NOMO-1 treated with dmso at 0.1 percent for 144 hours (cell line): ENCODE results near the gene DNAJB6.
A peak's percentile ranks its signal among the peaks of the same experiment; 100 is the strongest.

Experiments
- DNase-seq: peaks from one replicate; lab custom pipeline; 2025; ENCODE audit not compliant: unreplicated experiment; lab: John Stamatoyannopoulos, UW

Gene DNAJB6

GRCh38 chr7:157425137-157425731 lies 88.4 kb downstream of the DNAJB6 start:
- no peak for DNase-seq

- no peak for DNase-seq
Observed at GRCh38 chr7:157425761-157426160, 89.0 kb downstream of the DNAJB6 start.

DNA sequence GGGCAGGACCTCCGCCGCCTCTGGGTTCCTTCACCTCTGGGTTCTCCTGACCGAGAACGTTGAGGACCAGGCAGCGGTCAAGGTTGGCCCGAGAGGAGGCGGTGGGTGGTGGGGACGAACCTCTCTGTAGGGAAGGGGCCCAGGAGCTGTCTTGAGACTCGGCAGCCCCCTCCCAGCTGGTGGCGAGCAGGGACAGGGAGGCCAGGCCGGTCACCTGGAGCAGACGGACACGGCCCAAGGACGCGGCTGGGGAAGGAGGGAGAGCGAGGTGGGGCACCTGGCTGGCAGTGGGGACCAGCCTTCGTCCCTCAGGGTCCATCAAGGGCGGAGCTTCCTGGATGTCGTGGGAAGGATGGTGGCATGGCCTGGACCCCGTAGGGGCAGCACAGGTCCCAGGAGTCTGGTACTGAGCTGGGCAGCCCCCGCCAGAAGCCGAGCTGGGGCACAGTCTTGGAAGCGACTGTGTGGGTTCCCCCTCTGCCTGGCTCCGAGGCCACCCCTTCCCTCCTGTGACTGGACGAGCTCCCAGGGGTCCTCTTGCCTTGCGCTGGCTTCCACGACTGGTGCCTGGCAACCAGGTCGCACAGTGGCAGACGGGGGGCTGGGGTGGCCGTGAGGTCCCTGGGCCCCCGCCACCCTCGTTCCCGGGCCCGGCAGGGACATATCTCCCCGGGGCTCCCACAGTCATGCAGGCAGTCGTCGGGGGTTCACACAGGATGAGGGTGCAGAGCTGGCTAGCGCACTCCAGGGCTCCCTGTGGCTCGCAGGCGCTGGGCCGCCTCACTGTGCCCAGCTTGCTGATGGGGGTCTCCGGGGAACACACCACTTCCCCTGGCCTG lies 89.9 kb downstream of the DNAJB6 start:
- no peak for DNase-seq

- no peak for DNase-seq
Observed at GRCh38 chr7:157427811-157428553, 91.2 kb downstream of the DNAJB6 start.

- DNase-seq = no peak
Observed at GRCh38 chr7:157428554-157428945, 91.7 kb downstream of the DNAJB6 start.

DNA sequence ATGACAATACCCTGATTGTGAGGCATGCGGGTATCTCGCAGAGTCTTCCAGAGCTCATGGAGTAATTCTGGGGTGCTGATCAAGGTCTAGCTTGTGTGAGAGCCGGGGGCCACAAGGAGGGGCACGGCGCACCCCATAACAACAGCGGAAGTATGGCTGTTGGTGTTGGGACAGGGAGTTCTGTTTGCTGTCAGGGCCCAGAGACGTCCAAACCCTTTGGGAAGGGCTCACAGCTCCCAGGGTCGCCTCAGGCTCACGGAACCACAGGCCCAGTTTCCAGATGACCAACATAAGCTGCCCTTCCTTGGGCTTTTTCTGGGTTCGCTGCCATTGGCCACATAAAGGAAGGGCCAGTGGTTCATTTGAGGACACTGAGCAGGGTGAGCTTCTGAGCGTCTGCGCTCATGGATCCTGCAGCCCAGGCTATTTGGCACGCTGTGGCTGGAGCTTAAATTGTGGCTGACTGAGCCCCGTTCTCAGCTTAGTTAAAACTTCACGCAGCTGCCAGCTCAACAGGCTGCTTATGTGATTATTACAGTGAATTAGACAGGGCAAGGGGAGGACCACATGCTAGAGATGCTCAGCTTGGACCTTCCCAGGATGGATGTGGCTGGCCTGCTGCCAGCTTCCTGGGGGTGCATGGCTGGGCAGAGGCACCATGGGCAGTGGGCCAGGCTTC lies 92.3 kb downstream of the DNAJB6 start:
- DNase-seq = no peak

DNA sequence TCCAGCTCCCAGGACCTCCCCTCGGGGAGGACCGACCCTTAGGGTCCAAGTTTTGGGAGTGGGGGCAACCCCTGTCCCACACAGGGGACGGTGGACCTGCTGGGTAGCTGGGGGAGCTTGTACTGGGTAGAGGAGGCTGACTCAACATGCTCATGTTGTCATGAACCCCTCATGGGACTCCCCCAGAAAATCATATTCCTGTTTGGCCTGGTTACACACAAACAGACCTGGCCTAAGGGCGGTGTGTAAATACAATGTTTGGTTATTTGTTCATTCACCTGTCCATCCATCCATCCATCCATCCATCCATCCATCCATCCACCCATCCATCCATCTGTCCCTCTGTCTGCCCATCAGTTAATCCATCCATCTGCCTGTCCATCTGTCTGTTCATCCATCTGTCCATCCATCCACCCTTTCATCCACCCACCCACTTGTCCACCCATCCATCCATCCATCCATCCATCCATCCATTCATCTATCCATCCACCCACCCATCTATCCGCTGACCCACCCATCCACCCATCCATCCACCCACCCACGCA lies 92.9 kb downstream of the DNAJB6 start:
- DNase-seq = no peak

- no peak for DNase-seq
Observed at GRCh38 chr7:157430721-157431120, 93.9 kb downstream of the DNAJB6 start.

DNA sequence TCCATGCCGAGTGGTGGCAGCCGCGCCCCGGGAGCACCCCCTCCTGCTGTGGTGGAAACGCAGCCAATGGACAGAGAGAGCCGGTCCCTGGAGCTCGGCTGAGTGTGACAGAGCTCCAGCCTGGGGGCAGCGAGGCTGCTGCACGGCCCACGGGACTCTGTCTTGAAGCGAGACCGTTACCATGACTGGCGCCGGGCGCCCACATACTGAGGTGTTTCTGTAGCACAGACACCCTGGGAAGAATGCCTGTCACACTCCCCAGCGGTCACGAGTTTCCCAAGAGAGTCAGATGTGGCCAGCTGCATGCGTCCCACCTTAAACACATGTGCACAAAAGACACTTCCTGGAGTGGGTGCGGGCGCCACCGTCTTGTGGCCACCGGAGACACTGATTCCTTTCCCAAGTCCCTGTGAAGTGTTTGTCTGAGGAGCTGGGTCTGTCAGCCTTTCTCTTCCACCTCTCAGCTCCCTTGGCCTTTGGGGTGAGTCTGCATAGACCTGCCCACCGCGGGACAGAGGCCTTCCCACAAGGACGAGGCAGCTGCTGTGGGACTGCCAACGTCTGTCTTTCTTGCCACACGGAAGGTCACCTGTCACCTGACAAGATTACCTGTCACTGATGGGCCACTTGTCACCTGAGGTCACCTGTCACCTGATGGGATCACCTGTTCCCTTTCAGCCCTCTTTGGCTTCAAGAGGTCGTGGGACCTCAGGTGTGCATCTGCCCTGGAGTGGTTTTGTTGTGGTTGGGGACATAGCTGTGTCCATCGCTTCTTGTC lies 94.6 kb downstream of the DNAJB6 start:
- DNase-seq = no peak

GRCh38 chr7:157431951-157432540 lies 95.2 kb downstream of the DNAJB6 start:
- DNase-seq = no peak

DNA sequence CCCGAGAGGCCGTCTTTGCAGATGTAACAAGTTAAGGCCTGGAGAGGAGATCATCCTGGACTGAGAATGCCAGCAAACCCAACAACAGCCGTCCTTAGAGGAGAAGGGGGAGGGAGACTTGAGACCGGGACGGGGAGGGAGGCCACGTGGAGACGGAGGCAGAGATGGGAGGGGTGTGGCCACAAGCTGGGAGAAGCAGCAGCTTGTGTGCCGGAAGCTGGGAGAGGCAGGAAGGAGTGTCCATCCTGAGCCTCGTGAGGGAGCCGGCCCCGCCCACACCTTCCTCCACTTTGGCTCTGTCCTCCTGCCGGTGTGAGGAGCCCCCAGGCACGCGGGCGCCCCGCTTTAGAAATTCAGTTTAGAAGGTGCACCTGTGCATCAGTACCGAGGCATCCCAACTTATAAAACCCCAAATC lies 95.7 kb downstream of the DNAJB6 start:
- DNase-seq = peak; percentile 15

DNA sequence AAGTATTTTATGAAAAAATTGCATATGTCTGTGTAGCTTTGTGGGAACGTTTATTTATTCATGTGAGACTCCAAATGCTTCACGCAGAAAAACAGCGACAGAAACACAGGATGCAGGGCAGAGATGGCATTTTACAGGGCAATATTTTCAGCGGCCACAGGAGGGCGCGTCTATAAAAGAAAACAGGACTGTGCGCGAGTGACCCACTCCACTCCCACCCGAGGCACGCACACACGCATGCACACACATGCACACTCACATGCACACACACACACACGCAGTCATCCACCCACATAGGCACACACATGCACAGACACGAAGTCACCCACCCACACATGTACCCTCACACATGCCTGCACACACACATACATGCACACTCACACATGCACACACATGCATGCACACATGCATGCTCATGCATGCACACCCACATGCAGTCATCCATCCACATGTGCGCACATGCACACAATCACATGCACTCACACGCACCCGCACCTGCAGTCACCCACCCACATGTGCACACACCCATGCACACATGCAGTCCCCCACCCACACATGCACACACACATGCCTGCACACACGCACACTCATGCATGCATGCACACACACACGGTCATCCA lies 96.3 kb downstream of the DNAJB6 start:
- DNase-seq = peak; percentile 32

DNA sequence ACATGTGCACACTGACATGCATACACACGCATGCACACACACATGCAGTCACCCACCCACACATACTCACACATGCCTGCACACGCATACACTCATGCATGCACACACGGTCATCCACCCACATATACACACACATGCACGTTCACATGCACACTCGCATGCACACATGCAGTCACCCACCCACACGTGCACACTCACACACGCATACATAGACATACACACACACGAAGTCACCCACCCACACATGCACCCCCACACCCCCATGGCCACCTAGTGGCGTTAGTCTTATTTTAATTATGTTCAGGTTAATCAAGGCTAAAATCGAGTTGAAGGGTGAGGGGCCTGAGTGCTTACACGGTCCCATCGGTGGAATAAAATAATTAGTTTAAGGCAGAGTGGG lies 96.8 kb downstream of the DNAJB6 start:
- no peak for DNase-seq

DNA sequence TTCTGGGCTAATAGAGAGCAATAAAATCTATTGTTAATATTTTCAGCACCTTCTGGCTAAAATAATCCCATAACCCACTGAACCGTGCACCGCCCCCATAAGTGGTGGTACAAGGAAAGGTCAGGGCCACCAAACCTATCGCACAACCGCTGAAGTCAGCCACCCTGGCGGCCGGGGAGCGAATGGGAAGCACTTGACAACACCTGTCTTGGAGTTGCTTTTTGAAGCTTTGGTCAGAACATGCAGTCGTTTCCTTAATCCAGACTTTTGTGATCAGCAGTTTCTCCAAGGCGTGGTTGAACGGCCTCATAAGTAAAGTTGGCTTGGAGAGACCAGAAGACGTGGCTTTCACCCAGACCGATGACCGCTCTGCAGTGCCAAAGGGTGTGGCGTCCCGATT lies 97.4 kb downstream of the DNAJB6 start:
- peak; percentile 32 for DNase-seq

GRCh38 chr7:157434701-157435100 lies 97.9 kb downstream of the DNAJB6 start:
- DNase-seq = peak; percentile 8

DNA sequence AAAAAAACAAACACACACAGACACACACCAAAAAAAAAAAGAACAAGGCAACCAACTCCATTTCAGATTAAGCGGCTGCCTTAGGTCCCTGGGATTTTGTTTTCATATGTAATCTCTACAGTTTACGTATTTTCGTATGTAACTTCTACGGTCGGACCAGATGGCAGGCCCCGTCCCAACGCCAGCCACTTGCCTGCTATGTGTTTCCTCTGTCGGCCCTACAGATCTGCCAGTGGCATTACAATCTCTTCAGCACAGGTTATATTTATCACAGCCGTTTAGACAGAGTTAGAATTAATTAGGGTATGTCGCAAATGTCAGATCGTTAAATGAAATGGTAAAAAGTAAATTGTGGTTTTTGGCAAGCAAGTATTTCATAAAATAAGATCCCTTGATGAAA lies 99.3 kb downstream of the DNAJB6 start:
- peak; percentile 81 for DNase-seq

GRCh38 chr7:157436763-157437480 lies 100.1 kb downstream of the DNAJB6 start:
- peak; percentile 55 for DNase-seq

DNA sequence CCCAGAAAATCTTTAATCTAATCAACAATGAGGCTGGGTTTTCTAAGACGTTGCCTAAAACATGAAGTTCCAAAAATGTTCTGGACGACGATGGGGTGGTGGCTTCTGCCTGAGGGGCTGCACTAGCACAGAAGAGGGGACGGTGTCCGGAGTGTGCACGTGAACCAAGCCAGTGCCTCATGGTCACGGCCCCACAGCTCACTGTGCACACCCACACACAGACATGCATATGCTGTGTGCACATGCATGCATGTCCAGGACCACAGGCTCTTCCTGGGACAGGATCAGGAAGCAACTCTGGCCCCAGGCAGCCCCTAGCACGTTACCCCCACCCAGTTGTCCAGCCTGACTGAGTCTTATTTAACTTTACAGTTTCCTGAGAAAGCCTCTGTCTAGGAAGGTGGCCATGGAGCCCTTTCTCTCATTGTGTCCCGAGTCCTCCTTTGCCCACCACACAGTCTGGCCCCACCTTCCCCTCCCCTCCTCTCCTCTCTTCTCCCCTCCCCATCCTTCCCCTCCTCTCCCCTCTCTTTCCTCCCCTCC lies 100.8 kb downstream of the DNAJB6 start:
- DNase-seq = no peak
